SIG-M5 treated with dmso at 0.1 percent for 504 hours (cell line): Measurements from ENCODE around the gene AJUBA.
A peak's percentile ranks its signal among the peaks of the same experiment; 100 is the strongest.
"Not testable (repeated sequence)": the region's sequence is repeated elsewhere in the genome, so short reads cannot be mapped to it uniquely, and the experiment has no call there.

ENCODE experiments used
- DNase-seq: peaks from one replicate; lab custom pipeline; 2025; ENCODE audit not compliant: unreplicated experiment; lab: John Stamatoyannopoulos, UW

The AJUBA gene

GRCh38 chr14:23006544-23007419, 24.4 kb upstream of the AJUBA start:
- DNase-seq, result peak; percentile 99

- no peak for DNase-seq
Measured at GRCh38 chr14:23006188-23006534, 23.8 kb upstream of the AJUBA start.

GRCh38 chr14:23005451-23006187, 23.3 kb upstream of the AJUBA start:
- DNase-seq, result peak; percentile 30

GRCh38 chr14:23004274-23004673, 21.9 kb upstream of the AJUBA start:
- not testable (repeated sequence) for DNase-seq

- DNase-seq, result no peak
Measured at GRCh38 chr14:23002592-23002991, 20.2 kb upstream of the AJUBA start.

GRCh38 chr14:23000860-23001259, 18.5 kb upstream of the AJUBA start:
- DNase-seq, result no peak

GRCh38 chr14:22998329-22999012, 16.1 kb upstream of the AJUBA start:
- DNase-seq, result no peak

GRCh38 chr14:22997676-22998323, 15.4 kb upstream of the AJUBA start:
- no peak for DNase-seq

- DNase-seq, result no peak
Measured at GRCh38 chr14:22996768-22997654, 14.7 kb upstream of the AJUBA start.

GRCh38 chr14:22995889-22996625, 13.7 kb upstream of the AJUBA start:
- no peak for DNase-seq

- DNase-seq, result peak; percentile 40
Measured at GRCh38 chr14:22994762-22995275, 12.5 kb upstream of the AJUBA start.

- DNase-seq, result no peak
Measured at GRCh38 chr14:22993517-22993916, 11.2 kb upstream of the AJUBA start.

- no peak for DNase-seq
Measured at GRCh38 chr14:22991852-22992251, 9.5 kb upstream of the AJUBA start.

GRCh38 chr14:22987291-22987690, 4.9 kb upstream of the AJUBA start:
- DNase-seq, result no peak

- peak; percentile 58 for DNase-seq
Measured at GRCh38 chr14:22986508-22987054, 4.2 kb upstream of the AJUBA start.

- no peak for DNase-seq
Measured at GRCh38 chr14:22985894-22986507, 3.6 kb upstream of the AJUBA start.

GRCh38 chr14:22984959-22985658, 2.8 kb upstream of the AJUBA start:
- no peak for DNase-seq

GRCh38 chr14:22981876-22982476, 375 bp downstream of the AJUBA start:
- DNase-seq, result no peak
